ENCODE measurements around the gene OSBPL6.

DNA sequence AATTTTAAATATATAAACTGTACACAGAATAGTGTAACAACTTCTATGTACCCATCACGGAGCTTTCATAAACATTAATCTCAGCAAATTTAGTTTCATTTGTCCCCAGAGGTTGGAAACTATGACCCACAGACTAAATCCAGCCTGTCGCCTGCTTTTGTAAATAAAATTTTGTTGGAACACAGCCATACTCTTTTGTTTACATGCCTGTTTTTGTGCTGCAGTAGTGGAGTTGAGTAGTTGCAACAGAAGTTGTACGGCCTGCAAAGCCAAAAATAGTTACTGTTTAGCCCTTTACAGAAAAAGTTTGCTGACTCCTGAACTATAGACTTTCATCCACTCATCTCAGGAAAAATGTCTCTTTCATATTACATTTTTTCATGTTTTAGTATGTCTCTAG is 42.3 kb upstream of the OSBPL6 start:
- TF ChIP-seq ELF4 (IDR thresholded peaks at IDR 0.05) (no peak), FOXK2 (IDR thresholded peaks at IDR 0.05) (no peak), SUZ12 (IDR thresholded peaks at IDR 0.05) (no peak), SP1 (IDR thresholded peaks at IDR 0.05) (no peak), ARNT (IDR thresholded peaks at IDR 0.05) (no peak), FOXM1 (IDR thresholded peaks at IDR 0.05; ENCODE audit: borderline replicate concordance) (no peak)
- TF ChIP-seq, protein P1, sequence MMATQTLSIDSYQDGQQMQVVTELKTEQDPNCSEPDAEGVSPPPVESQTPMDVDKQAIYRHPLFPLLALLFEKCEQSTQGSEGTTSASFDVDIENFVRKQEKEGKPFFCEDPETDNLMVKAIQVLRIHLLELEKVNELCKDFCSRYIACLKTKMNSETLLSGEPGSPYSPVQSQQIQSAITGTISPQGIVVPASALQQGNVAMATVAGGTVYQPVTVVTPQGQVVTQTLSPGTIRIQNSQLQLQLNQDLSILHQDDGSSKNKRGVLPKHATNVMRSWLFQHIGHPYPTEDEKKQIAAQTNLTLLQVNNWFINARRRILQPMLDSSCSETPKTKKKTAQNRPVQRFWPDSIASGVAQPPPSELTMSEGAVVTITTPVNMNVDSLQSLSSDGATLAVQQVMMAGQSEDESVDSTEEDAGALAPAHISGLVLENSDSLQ (IDR thresholded peaks at IDR 0.05), result no peak
